K562 (cell line): ENCODE data around the gene CLCA2.

ENCODE experiments used
- CHD7 ChIP-seq: fragments of 200-600 bp; sonication (generic); IDR thresholded peaks from one replicate; pipeline ENCODE4 v1.6.1; 2012; ENCODE audit warnings: mild to moderate bottlenecking, low read depth, low read length, inconsistent platforms
- CTCF ChIP-seq, 3 experiments: IDR thresholded peaks in 2 of 3; conservative IDR thresholded peaks in 1 of 3; 2 replicates each; pipeline ENCODE4 v1.5.1; 2011 to 2012; ENCODE audit warnings: low read length in 3 of 3, mild to moderate bottlenecking in 3 of 3, control low read depth in 2 of 3, improper control_type of control experiment in 1 of 3, inconsistent platforms in 1 of 3, low read depth in 1 of 3, mixed read lengths in 1 of 3, moderate library complexity in 1 of 3; ENCODE audit not compliant: insufficient read depth in 2 of 3
- FOXK1 ChIP-seq: sonication (generic); formaldehyde crosslinking; IDR thresholded peaks from 2 replicates; pipeline ENCODE4 v1.8.0; 2022; ENCODE audit warnings: missing genetic modification reagents, mild to moderate bottlenecking, borderline replicate concordance
- THAP7 ChIP-seq: fragments of 250-450 bp; sonication (Bioruptor Pico); IDR thresholded peaks from 2 replicates; pipeline ENCODE4 v1.5.0; 2021
- ZBTB34 ChIP-seq: fragments of 250-450 bp; sonication (Bioruptor Pico); IDR thresholded peaks from 2 replicates; pipeline ENCODE4 v1.8.0; 2021; ENCODE audit warnings: mild to moderate bottlenecking, moderate library complexity
- ZNF436 ChIP-seq: fragments of 250-450, 450-650 bp; sonication (Bioruptor Pico); formaldehyde crosslinking; IDR thresholded peaks from 2 replicates; pipeline ENCODE4 v1.7.0; 2020; ENCODE audit warnings: mild to moderate bottlenecking

GRCh38 chr1:86375688-86376087 is 48.3 kb upstream of the CLCA2 start:
- TF ChIP-seq THAP7 (CRISPR knock-in tag) = no peak
- no peak for TF ChIP-seq CTCF (IDR thresholded peaks at IDR 0.05 in 2 of 3, conservative IDR thresholded peaks at IDR 0.05 in 1 of 3; ENCODE audit: insufficient read depth in 2 of 3, low read depth in 1 of 3, low read length in 3 of 3)
- no peak for TF ChIP-seq CHD7
- TF ChIP-seq ZBTB34 (CRISPR knock-in tag) = no peak
- no peak for TF ChIP-seq ZNF436 (CRISPR knock-in tag)
- no peak for TF ChIP-seq FOXK1 (CRISPR knock-in tag)
